GM21390 (cell line): ENCODE data around the gene WFDC8.

Source experiments
- ATAC-seq: cut with Tn5 transposase; IDR thresholded peaks from one replicate; pipeline ENCODE4 v1.9.1; 2021; ENCODE audit not compliant: unreplicated experiment

The WFDC8 gene

DNA sequence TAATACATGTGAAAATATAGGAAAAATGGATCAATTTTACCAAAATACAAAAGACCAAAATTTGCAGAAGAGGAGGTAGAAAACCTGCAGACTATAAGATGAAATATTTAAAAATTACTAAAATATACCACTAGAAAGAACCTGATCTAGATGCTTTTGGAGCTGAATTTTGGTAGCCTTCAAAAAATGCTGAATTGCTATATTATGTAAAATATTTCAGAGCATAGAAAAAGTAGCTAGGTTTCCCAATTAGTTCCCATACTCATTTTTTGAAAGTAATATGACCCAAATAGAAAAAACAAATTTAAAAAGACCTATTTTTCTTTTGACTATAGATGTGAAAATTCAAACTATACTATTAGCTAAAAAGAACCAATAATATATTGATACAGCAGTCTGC, 28.3 kb downstream of the WFDC8 start:
- no peak for ATAC-seq

DNA sequence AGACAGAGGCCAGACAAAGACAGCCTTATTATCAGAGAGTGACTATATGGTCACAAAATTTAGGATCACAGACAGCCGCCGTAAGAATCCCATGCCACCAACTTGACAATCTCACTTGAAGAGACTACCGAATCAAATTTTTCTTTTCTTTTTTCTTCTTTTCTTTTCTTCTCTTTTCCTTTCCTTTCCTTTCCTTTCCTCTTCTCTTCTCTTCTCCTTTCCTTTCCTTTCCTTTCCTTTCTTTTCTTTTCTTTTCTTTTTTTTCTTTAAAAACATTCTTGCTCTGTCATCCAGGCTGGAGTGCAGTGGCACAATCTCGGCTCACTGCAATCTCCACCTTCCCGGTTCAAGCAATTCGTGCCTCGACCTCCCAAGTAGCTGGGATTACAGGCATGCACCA, 30.7 kb downstream of the WFDC8 start:
- no peak for ATAC-seq

- no peak for ATAC-seq
Measured at GRCh38 chr20:45547206-45547770, 31.8 kb downstream of the WFDC8 start, which contains the start of gene EPPIN. EPPIN (minus strand) TSS chr20:45547401; CDS start chr20:45547357, 44 bp downstream.

- no peak for ATAC-seq
Measured at GRCh38 chr20:45545754-45546453, 33.2 kb downstream of the WFDC8 start.

DNA sequence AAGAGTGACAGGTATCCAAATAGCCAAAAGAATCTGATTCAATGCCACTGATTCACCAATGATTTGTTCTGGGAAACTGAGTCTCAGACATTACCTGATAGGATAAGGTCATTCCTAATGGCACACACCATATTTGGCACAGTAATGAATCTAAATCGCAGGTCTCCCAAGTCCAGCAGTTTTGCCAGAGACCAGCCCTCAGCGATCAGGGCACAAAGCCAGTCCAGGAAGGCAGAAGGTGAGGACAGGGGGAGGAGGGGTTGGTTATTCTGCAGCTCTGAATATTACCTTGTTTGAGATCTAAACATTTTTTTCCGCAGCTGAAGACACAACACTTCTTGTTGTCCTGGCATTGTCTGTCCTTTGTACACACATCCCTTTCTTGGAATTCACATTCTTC, 33.7 kb downstream of the WFDC8 start:
- ATAC-seq, result no peak

DNA sequence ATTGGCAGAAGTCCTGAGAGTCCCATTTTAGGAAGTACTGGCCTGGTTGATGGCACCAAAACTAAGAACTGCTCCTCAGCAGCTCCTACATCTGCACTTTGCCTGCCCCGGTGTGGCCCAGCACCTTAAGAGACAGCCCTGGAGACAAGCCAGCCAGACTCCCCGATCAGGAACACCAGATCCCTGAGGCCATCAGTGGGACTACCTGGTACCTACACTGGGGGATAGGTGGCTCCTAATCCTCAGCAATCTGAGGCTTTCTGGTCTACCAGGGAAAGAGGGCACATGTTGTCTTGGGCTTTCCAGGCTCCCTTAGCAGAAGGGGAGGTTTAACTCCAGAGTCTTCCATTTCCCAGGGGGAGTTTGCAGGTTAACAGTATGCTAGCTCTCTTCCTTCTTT, 39.7 kb downstream of the WFDC8 start, which contains the start of gene WFDC6:
TSS of gene WFDC6 (minus strand) at position 101 of the 400 bp plus-strand sequence. CDS start at position 26, 75 bp downstream.
- ATAC-seq, result no peak

- no peak for ATAC-seq
Measured at GRCh38 chr20:45538209-45538799, 40.8 kb downstream of the WFDC8 start.

DNA sequence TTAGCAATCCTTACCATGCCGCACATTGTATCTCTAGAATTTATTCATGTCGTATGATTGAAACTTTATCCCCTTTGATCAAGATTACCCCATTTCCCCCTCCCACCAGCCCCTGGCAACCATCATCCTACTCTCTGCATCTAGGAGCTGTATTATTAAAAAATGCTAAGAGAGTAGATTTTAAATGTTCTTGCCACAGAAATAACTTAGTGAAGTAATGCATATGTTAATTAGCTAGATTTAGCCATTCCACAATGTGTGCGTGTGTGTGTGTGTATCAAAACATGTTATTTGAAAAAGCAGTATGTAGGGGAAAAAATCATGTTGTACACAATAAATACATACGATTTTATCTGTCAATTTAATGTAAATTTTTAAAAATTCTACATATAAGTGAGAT, 51.8 kb downstream of the WFDC8 start:
- ATAC-seq, result no peak

- no peak for ATAC-seq
Measured at GRCh38 chr20:45523821-45524220, 55.3 kb downstream of the WFDC8 start.

DNA sequence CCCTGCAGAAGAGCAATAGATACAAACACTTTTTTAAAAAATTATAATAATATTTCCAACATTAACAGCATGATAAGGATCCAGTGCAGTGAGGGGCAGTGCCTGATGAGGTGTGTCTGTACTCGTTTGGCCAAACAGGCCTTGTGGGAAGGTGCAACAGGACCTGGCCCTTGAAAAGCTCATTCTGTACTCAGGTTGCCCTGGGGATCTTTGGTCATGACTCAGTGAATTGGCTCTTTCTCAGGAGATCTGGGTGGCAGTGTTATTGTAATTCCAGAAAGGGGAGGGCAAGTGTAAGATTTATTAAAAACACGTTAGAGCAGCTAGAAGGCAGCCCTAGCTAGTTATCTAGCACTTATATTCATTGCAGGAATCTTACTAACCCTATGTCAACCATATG, 60.8 kb downstream of the WFDC8 start:
- no peak for ATAC-seq

- no peak for ATAC-seq
Measured at GRCh38 chr20:45515147-45515913, 63.8 kb downstream of the WFDC8 start, which contains the start of gene SPINT3. SPINT3 (minus strand) TSS chr20:45515622; CDS start chr20:45515608, 14 bp downstream.

DNA sequence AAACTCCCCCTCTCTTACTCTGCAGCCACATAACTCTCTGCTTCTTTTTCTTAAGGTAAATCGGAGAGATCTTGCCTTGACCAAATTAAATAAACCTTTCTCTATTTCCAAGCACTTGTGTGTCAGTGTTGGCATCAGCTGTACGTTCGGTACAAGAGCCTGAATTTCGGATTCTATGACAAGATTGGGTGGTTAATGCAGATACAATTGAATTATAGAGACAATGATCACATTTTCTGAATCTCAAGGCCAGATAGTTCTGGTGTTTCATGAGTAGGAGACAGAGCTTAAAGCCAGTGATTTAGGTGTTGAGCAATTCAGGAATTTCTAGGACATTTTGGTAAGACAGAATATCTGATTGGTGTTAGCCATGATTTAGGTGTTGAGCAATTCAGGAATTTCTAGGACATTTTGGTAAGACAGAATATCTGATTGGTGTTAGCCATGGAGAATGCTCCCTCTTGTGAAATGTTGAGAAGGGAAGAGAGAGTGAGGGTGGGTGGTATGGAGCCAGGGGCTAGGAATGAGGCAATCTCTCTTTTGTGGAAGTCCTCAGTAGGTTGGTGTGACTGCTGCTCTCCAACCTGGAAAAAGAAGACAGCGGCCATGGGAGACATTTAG, 68.7 kb downstream of the WFDC8 start:
- no peak for ATAC-seq

GRCh38 chr20:45509091-45509490, 70.0 kb downstream of the WFDC8 start:
- ATAC-seq, result no peak

GRCh38 chr20:45508068-45508886, 70.8 kb downstream of the WFDC8 start:
- no peak for ATAC-seq

- ATAC-seq, result no peak
Measured at GRCh38 chr20:45507011-45507820, 71.9 kb downstream of the WFDC8 start.

DNA sequence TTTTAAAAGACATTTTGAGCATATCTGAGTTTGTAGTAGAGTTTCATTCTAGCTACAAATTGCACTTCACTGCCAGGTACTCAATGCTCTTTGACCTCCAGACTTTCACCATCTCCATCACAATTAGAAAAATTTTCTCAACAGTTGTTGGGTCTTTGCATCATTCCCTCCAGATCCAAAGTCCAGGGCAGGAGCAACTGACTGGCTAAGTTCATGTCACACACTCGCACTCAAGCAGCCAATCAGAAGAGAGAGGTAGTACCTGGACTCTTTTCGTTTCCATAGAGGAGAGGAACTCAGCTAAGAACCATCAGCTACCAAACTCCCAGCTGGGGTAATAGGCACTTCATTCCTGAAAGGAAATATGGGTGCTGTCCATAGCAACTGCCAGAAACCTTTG, 72.7 kb downstream of the WFDC8 start:
- ATAC-seq, result no peak

- ATAC-seq, result no peak
Measured at GRCh38 chr20:45503403-45503802, 75.7 kb downstream of the WFDC8 start.

DNA sequence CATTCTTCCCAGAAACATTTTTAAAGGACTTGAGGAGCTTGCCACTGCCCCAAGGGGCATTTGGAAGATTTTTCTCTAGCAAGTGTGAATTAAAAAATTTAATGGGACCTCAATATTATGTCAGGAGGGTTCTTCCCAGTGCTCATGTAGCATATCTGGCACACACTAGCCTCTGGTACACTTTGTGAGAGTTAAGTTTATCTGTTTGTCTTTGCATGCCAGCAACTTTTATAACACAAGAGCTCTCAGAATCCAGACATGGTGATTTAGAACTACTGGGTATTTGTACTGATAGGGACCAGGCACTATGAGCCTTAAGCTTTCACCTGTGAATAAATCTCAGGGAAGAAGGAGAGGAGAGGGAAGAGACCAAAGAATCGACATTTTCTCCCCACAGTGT, 76.5 kb downstream of the WFDC8 start:
- ATAC-seq, result no peak
